Uterus (tissue), 2 donors: ENCODE measurements around the gene KIAA1586.

Experiments used
- CTCF ChIP-seq, 4 experiments: fragments of 200-600 bp in 2 of 4; fragments of 450-650 bp in 2 of 4; sonication (generic) in 2 of 4; IDR thresholded peaks; one replicate each; pipeline ENCODE4 v1.5.1; 2016 to 2019; ENCODE audit warnings: antibody characterized with exemption in 4 of 4, mild to moderate bottlenecking in 2 of 4, moderate library complexity in 1 of 4
- POLR2A ChIP-seq, 2 donors: fragments of 450-650 bp; IDR thresholded peaks; one replicate each; pipeline ENCODE4 v1.6.1; 2016; ENCODE audit warnings: antibody characterized with exemption in 2 of 2, mild to moderate bottlenecking in 1 of 2, moderate library complexity in 1 of 2

DNA sequence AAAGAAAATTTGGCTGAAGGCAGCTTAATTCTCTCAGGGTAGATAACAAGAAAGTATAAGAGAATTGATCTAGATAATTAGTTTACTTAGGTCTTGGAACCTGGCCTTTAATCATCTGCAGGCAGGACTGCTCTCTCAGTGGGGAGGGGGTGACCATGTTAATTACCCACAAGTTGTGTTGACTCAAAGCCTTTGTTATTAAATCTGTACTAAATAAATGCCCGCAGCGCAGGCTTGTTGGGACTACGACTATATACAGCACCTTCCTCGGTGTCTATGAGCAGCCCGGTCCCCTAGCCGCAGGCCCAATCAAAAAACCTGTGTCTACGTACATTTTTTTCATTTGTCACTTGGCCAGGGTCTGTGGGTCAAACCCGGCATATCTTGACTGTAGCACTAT, 27.9 kb downstream of the KIAA1586 start:
- no peak for TF ChIP-seq CTCF (IDR thresholded peaks at IDR 0.05)
- no peak for TF ChIP-seq POLR2A (IDR thresholded peaks at IDR 0.05)
